HG03064 (cell line): Measurements from ENCODE around the gene PRDM16.

Source experiments
- ATAC-seq: cut with Tn5 transposase; IDR thresholded peaks from one replicate; pipeline ENCODE4 v1.9.1; 2021; ENCODE audit warnings: low read depth; ENCODE audit not compliant: unreplicated experiment

PRDM16 gene

DNA sequence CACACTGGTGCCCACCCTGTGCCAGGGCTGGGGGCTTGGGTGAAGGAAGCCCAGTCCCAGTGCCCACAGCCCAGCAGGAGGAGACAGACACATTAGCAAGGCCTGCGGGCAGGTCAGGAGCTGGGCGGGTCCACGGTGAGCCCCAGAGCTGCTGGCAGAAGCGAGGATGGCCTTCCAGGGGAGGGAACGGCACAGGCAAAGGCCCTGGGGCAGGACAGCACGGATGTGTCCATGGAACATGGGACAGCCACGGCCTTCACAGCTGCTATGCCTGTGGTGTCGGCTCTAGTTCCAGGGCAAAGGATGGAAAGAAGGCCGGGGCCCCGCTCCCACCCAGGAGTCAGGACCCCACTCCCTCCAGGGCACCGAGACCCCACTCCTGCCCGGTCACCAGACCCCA, 220.5 kb downstream of the PRDM16 start:
- ATAC-seq = no peak

DNA sequence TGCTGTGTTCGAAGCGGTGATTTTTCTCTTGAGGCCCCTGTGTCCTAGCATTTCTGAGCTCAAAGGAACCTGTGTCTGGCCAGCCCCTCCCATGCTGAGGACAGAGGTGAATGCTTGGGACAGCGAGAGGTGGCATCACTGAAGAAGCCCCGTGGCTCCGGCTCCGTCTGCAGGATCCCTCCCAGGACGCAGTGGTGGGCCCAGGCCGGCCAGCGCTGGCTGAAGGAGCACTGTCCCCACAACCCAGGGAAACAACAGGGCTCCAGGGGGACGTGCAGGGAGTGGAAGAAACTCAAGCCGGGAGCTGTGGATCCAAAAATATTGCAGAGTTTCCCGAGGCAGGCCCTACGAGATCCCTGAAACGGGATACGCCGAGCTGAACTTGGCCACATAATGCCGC, 221.4 kb downstream of the PRDM16 start:
- ATAC-seq = no peak

DNA sequence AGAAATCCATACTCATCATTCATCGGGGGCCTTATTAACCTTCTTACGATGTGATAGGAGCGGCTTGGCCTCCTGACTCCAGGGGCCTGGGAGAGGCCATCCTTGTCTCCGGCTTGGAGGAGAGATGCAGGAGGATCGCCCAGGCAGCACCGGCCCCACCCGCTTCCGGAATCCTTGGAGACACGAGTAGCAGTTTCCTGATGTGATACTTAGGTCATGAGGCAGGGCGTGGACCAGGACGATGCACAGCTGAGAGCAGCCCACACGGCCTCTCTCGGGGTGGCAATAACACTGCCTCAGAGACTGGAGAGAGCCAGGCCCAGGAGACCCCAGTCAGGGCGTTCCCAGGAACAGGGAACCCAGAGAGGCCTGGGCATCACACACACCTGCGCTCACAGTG, 221.9 kb downstream of the PRDM16 start:
- ATAC-seq = no peak

DNA sequence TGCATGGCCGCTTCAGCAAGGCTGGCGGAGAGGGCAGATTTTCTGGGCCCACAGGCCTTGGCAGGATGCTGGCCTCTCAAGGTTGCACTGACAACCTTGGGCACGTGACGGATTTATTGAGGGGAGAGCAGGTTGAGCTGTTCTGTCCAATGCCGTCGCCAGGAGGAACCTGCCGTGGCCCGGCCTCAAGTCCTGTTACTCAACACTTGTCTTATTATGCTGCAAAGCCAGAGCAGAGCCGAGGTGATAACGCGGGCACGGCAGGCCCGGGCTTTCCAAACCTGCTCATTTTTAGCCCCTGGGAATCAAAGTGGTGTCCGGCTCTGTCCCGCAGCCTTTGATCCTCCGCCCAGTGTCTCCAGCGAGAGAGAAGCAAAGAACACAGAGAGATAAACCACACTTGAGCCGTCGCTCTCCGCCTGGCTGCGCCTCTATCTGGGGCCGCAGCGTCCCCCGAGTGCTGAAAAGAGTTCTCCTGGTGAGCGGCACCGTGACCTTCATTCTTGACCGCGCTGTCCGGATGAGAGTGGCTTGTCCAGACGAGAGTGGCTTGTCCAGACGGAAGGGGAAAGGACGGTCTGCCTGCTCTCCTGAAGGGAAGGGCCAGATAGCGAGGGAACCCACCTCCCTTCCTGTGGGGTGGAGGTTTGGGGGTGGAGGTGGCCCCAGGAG, 223.2 kb downstream of the PRDM16 start:
- ATAC-seq = no peak

DNA sequence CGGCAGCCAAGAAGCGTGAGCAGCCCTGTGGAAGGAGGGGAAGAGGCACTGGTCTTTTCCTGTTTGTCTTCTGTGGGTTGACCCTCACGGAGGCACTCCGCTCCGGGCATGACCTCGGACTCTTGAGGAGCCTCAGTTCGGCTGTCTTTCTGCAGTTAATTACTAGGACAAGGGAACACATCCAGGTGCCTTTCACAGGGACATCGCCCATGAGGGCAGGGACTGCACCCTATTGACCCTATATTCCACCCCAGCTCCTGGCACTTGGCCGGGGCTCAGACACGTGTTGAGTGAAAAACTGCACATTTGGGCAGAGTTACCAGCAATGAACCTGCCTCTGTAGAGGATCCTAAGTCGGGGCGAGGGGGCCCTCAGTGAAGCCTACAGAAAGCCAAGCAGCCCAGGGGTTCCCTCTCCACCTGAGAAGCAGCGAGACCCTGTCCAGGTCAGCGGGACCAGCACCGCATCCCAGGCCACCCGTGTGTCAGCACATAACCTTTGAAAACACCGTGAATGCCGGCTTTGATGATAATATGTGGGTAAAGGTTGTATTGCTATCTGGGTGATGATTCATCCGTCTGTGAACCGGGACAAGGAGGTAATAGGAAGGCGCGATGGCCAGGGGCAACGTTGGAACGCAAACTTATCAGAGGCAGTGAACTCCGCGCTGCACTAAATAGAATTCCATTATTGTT, 224.0 kb downstream of the PRDM16 start:
- ATAC-seq = no peak

DNA sequence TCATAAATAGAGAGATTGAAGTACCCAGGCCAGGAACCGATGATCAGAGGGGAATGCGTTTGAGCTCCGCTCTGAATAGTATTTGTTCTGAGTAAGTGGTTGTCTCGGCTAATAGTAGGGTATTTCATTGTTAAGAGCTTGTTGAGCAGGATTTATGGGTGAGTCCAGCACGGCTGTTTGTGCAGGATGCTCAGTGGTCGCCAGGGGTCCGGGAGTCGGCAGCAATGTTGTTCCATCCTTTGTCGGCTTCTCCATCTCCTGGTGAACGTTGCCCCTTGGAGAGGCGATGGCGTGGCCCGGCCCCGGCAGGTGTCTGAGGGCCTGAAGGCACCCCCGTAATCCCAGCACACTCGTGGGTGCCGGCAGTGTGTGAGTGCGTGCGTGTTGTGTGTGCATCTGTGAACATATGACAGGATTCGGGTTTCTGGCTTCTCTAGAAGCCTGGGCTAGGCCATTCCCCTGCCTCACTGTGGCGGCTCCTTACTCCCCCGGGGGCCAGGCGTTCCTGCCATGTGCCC, 224.6 kb downstream of the PRDM16 start:
- no peak for ATAC-seq

DNA sequence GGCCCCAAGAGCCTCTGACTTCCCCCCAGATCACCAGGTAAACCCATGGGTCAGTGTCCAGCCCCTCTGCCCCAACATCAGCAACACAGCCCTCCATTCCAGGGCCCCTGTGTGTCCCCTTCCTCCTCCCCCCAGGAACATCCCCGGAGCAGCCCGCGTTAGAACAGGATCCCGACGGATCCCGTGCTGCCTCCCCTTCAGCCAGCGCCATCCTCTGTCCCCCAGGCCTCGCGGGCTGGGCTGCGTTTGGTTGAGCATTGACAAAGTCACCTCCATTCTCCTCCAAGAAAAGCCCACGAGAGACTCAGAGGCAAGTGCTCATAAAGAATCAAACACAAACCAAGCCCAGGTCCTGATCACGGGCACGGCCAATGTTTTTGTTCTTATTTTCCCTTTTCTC, 225.4 kb downstream of the PRDM16 start:
- no peak for ATAC-seq

DNA sequence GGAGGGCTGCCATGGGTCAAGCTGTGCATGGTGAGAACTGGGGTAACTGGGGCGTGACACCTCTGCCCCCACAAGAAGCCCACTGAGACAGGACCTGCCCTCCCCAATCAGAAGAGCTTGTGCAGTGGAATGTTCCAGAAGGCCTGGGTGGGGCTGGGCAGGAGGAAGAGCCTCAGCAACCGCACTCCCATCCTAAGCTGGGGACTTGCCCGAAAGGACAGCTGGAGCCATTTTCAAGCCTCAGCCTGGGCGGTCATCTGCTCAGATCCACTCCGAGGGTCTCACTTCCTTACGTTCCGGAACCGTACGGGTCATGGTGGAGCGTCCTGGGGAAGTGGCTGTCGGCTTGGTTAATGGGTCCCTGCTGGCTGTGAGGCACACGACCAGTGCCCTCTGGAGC, 226.8 kb downstream of the PRDM16 start:
- ATAC-seq = no peak

DNA sequence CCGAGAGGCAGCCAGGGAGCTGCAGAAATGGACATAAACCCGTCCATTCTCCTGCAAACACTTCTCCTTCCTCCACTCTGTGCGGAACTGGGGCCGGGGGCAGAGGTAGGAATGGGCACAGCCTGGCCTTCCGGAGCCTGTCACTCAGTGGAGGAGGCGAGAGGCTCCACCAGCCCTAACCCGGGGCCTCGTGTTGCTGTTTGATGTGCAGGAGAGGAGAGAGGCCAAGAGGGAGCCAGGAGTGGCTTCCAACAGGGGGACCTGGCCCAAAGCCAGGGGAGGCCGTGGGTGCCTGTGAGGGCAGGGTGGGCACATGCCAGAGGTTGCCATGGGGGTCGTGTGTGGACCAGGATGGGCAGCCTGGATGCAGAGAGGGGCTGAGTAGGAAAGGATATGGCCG, 227.3 kb downstream of the PRDM16 start:
- ATAC-seq = no peak

DNA sequence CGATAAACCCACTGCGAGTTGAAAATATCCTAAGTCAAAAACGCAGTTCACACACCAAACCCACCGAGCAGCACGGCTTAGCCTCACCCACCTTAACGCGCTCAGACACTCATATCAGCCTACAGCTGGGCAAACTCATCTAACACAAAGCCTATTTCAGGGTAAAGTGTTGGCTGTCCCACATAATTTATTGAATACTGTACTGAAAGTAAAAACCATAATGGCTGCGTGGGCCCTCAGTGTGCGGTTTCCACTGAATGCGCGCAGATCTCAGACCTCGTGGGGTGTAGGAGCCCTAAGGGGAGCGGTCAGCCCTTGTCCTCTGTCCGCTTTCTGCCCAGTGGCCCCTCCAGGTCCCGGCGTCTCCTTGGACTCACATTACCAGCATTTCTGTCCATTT, 227.8 kb downstream of the PRDM16 start:
- no peak for ATAC-seq

DNA sequence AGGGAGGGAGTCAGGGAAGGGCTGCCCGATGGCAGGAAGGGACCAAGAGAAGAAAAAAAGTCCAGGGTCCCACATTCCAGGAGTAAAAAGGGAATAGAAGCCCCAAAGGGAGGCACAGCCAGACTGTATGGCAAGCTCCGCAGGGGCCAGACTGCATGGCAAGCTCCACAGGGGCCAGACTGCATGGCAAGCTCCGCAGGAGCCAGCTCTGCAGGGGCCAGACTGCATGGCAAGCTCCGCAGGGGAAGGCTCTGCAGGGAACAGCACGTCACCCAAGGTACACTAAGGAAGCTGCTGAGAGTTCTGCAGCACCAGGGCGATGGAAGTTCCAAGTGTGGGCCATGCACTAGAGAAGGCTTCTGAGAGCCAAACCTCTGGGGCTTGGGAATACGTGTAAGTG, 228.8 kb downstream of the PRDM16 start:
- ATAC-seq = no peak

DNA sequence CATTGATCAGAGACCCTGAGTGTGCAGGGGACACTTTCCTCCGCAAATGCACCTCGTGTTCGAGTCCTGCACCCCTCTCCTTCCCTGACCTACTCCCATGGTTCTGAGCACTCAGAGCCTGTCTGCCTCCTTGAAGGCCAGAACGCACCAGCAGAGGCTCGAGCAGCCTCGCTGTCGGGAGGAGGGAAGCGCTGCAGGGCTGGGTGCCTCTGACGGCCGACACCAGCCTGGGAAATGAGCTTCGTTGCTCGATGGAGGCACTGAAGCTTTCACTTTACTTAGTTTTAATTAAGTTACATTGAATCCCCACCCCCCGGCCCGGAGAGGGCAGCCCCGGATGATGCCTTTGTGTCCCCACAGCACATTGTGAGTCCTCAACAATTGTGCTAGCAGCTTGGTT, 229.2 kb downstream of the PRDM16 start:
- no peak for ATAC-seq

DNA sequence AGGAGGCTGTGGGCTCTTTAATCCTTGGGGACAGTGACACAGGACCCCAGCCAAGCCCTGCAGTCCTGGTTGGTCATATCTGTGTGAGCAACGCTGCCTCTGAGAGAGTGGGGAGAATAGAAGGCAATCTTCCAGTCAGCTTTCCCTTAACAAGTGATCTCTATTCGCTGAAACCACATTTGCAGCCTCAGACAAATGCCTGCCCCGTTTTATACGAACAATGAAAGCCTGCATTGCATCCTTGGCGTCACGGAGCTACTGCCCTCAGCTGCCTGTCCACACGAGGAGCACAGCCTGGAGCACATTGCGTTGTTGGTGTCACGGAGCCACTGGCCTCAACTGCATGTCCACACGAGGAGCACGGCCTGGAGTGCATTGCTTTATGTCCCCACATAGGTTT, 235.2 kb downstream of the PRDM16 start:
- ATAC-seq = no peak

DNA sequence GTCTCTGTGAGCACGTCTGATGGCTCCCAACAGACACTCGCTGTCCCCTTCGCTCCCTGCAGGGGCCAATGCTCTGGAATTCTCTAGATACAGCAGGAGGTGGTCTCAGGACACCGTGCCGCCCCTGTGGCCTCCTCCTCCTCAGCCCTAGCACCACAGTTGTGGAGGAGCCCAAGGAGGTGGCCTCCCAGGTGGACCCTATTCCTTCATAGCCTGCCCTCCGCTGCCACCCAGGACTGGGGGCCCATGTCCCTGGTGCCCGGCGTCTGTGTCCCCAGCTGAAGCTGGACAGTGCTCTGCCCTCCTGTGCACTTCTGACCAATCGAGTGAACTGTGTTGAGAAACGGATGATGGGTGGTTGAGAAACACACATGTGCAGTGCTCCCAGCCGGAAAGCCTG, 235.7 kb downstream of the PRDM16 start:
- ATAC-seq = no peak

DNA sequence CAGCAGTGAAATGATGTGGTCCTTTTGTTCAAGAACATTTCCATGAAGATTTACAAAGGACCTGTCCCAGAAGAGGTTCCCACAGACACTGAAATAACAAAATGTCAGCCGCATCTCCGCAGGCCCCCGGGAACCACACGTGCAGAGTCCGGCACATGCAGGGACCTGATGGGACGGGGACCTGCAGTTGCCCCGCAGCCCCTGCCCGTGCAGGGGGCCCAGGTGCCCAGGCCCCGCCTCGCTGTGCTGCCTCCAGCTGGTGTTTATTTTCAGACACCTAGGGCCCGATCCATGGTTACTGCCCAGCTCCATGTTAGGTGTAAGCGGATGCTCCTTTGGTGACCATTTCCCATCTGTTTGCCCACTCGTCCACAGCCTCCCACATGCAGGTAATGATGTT, 236.2 kb downstream of the PRDM16 start:
- ATAC-seq = no peak

DNA sequence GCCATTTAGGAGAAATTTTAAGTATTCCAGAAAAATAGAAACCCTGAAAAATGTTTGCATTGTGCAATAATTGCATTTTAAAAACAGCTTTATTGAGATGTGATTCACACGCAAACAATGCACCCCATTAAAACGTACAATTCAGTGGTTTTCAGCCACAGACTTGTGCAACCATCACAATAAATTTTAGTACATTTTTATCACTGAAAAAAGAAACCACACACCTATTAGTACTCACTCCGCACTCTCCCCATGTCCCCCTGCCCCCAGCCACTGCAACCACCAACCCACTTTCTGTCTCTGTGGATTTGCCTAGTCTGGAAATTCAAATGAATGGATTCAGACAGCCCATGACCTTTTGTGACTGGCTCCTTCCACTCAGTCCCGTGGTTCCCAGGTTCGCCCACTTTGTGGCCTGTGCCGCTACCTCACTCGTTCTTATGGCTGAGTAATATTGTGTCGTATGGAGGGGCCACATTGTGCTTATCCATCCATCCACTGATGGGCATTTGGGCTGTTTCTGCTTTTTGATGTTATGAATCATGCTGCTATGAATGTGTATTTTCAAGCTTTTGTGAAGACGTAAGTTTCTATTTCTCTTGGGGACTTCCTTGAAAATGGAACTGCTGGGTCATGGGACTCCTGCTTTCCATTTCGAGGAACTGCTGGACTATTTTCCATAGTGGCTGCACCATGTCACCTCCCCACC, 237.7 kb downstream of the PRDM16 start:
- no peak for ATAC-seq

DNA sequence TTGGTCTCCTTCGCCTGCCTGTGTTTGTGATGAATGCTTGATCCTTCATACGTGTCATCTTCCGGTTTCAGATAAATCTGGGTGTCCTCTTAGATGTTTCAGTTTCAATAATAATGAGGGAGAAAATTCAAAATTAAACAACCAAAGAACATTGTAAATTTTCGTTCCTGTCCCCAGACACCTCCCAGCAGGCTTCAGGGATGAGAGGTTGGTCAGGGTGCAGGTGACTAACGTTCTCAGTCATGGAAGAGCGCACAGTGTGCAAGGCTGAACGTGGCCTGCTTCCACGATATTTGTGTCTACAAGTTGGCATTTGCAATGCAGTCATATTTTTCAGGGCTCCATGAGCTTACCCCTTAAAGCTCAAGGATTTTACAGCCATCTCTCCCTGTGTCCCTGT, 238.4 kb downstream of the PRDM16 start:
- no peak for ATAC-seq

DNA sequence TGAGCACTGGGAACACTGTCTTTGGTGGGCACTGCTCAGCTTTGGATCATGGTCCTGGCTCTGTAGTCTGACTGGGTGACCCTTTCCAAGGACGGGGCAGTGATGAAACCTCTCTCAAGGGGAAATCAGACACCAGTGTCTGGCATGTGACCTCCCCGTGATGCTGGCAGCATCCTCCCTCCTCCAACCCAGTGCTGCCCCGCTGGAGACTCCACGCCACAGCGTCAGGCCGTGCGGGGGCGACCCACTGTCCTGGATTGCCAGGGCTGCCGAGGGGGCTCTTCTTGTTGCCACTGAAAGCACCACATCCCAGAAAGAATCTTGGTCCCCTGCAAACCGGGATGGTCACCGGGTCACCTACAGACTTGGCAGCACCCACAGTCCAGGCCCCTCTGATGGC, 239.1 kb downstream of the PRDM16 start:
- ATAC-seq = no peak

DNA sequence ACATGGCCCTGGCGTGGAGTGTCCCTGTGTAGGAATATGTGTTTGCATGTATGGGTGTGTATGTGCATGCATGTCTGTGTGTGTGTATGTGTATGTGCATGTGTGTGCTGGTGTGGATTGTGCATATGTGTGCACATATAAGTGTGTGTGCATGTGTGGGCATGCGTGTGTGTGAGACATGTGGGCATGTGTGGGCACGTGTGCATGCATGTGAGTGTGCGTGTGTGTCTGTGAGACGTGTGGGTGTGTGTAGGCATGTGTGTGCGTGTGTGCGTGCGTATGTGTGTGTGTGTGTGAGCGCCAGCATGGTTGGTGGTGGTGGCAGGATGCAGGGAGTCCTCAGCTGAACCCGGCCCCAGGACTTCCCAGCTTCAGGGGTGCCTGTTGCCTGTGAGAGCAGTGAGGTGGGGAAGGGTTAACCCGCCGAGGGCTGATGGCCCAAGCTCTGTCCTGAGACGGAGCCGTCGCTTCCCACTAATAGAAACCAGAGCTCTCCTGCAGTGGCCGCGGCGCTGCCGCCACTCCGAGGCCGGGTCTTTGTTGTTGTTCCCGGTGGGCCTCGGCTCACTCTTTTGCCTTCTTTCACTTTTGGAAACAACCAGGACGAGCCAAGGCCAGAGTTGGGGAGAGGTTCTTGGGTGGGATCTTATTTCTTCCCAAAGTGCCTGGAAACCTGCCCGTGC, 241.9 kb downstream of the PRDM16 start:
- ATAC-seq = no peak

DNA sequence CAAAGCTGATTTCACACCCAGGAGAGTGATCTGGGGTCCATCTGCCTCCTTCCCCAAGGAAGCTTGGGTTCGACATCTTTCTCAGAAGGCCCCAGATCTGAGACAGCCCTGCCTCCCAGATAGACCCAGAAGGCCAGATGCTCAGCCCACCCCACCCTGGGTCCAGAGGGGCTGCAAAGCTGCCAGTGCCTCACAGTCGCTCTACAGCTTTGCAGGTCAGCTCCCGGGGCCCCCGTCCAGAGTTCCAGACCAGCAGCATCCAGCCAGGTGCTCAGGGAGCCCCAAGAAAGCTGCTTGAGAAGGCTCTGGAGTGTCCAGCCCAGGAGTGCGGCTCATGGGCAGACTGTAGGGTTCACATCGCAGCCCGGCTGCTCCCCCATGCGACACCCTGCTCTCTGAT, 242.7 kb downstream of the PRDM16 start:
- no peak for ATAC-seq

DNA sequence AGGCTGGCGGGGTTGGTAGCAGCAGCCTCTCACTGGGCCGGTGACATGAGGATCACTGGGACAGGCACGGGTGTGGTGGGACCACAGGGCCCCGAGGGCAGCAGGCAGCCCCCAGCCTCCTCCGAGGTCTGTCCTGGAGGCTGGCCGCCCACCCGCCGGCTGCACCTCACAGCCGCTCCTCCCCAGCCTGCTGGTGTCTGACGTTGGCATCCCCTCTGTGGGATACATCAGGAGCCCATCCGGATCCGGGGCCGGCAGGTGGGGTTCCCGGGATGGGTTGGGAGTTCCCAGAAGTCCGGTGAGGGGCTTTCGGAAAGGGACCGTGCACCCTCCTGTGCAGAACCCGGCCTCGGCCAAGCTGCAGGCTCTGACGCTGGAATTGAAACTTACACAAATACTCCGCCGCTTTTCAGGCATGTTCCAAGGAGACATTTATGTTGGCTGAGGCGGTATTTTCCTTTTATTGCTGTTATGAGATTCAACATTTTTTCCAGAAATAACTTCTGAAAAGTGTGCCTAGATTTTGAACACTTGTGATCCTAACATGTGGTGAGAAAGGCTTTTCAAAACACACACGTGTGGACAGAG, 243.4 kb downstream of the PRDM16 start:
- no peak for ATAC-seq
